NCI-H226 (cell line): ENCODE results near the gene C1orf87.

Experiments
- DNase-seq: peaks from one replicate; pipeline ENCODE4 v3.0.0-alpha.2; 2015

The C1orf87 gene

DNA sequence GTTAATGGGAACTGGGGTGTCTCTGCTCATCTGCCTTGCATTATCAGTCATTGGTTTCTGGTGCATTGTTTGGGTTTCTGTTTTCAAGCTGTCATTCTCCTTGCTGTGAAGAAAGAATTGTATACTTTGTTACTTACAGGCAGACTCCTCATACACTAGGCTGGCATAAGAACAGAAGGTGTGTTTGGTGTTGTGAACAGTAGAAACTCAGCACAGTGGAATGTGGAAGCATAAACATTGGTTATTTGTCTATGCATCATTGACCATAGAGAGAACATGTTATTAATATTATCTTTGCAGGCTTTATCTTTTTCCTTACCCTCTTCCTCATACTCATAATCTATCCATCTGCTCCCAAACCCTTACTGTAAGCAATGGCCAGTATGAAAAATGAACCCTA is 18.2 kb downstream of the C1orf87 start:
- DNase-seq: peak; percentile 70

DNA sequence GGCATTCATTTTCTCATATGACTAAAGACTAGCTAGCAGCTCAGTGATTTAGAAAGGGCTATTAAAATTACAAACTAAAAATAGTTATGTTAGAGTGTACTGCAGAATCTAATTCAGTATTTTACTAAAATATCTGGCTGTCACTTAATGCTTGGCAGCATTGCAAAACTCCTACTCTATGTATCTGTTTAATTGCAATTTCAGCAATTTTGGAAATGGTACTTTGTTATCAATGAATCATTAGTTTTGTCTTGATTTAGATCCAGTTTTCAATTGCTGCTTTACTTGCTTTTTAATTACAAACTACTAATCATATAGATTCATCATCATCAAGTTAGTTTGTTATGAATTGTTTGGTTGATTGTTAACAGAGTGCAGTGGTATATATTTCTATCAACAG is 19.2 kb downstream of the C1orf87 start:
- no peak for DNase-seq

DNA sequence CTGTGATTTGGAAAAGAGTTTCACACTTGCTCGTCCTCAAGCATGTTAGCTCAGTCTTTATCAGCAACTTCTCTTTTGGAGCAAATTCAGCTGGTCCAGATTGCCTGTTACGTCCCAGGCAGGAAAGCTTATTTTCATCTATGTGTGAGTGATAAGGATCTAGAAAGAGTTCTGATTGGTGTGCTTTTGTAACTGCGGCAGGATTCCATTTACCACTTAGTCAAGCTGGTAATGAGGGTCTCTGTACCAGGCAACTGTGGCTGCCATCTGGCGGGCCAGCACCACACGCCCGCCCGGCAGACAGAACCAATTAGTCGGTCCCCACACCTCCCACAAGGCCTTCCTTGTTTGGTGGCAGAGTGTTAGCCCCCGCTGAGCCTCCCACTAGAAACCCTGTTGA is 21.0 kb downstream of the C1orf87 start:
- DNase-seq: no peak

DNA sequence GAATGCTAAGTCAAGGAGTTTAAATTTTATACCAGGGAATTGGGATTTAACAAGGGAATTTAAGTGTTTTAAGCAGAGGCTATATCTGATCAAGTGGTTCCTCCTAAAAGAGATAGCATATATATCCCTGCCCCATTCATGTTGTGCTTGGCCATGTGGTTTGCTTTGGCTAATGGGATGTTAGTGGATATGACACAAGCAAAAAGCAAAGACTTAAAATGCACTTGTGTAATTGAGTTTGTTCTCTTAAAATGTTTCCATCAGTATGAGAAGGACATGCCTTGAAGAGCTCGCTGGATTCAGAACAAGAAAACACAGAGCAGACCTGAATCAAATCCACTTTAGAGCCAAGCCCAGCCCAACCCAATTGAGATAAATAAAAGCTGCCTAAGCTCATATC is 22.4 kb downstream of the C1orf87 start:
- no peak for DNase-seq

DNA sequence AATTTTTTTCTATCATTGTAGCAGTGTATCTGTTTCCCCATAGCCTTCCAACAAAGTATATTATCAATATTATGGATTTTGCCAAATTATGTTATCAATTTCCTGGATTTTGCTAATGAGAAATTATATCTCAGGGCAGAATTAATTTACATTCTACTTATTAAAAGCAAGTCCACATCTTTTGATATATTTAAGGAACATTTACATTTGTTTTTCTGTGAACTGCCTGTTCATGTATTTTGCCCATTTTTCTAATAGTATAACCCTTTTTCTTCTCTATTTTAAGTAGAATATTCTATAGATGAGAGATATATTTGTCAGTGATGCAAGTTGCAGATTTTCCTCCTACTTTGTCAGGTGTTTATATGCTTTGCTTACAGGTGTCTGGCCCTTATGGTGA is 24.4 kb downstream of the C1orf87 start:
- DNase-seq: no peak

DNA sequence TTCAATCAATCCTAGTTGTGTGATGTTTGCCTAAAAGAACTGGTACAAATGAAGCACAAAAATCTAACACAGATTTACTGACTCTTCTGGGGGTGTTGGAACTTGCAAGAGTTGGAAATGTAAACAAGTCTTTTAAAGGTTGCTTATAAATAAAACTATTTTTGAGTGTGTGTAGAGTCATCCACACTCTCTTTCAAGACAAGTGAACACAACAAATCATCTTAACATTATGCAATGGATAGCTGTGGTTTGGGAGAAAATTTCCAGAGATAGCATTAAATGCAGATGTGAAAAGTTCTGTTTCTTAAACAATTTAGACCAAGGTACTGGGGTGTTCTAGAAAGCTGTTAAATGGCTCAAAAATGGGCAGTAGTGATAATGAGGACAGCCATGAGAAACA is 28.7 kb downstream of the C1orf87 start:
- DNase-seq: no peak

DNA sequence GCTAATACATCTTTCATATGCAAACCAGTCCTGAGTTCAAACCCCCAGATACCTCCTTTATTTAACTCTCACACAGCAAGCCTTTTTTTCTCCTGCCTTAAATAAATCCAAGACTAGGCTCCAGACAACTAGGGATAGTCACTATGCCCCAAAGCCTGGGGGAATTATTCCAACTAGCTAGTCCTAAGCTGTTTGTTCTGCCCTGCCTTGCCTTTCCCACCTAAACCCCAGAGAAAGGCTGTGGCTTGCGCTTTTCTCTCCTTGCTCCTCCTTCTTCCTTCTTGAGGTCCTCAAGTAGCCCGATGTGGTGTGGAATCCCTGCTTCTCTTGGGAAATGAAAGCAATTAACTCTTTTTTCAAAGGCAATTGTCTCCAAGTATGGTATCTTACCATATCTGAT is 31.8 kb downstream of the C1orf87 start:
- DNase-seq: no peak

DNA sequence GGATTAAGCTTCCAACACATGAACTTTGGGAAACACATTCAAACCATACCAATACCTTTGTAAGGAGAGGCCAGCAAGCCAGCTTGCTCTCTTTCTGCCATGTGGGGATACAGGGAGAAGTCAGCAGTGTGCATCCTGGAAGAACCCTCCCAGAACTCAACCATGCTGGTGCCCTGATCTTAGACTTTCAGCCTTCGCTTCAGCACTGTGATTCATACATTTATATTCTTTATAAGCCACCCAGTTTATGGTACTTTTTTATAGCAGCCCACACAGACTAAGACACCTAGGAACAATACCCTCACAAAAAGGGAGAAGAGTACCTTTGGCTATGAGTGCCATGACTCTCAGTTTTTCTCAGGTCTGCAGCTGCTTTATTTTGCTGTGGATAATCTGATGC is 35.9 kb downstream of the C1orf87 start:
- DNase-seq: no peak

DNA sequence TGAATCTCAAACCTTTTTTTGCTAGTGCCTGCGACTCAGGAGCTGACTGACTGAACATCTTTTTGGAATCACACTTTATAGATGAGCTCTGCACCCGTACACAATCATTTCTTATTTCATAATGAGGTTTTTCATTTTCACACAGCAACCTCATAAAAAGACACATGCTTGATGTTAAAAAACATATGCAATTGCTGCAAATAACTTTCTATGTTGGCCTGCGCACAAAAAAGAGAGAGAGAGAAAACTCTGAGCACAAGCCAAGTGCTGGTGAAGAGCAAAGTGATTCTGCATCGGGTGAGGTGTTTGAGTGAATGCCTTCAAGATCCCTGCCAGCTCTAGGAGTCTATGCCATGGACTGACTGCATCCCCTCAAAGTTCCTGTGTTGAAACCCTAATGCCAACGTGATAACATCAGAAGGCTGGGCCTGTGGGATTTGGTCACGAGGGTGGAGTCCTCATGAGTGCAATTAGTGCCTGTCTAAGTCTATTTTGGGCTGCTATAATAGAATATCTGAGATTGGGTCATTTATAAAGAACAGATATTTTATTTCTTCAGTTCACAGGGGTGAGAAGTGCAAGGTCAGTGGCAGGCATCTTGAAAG is 36.6 kb downstream of the C1orf87 start:
- DNase-seq: no peak

DNA sequence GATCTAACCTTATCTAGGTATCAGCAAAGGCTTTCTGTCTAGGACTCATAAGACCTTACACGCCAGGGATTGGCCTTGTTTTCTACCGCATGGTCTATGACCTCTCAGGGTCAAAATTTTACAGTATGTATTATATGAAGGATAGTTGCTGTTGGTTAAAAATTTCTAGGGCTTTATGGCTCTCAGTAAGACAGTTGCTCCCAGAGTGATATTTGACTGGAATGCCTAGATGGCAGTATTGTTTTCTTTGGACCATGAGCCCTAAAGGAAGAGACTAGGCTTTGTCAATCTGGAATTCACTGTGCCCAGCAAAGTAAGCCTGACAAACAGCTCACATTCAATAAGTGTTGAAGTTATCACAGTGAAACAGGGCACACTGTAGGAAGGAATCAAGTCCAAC is 37.6 kb downstream of the C1orf87 start:
- no peak for DNase-seq

DNA sequence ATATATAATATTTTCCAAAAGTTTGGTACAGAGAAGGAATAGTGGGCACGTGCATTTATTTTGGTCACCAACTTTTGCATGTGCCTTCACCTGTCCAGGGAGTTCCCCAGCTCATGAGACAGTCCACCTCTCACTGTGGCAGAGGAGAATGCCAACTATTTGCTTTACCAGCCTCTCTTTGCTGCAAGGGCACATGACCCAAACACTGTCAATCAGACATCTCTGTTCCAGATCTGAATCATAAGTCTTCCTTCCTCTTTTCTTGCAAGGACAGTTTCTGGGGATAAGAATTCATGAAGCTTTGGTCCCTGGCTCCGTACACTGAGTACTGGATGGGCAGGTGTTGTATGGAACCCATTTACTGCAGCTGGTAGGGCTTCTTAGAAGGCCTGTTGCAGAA is 38.6 kb downstream of the C1orf87 start:
- DNase-seq: no peak

DNA sequence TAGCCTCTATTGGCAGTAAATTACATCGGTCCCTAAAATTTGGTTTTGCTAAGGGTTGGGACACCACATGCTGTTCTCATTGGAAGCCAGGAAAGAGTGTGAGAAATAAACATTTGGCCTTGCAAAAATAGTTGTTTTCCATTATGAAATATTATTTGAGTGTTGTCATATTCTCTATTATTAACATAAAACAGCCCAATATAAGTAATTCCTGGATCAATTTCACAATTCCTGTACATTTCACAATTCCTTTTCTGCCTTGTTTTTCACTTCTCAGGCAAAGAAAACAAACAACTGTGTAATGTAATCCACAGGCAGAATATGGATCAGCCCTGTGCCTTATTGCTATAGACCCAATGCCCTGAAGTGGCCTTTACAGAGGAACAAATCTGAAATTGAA is 40.5 kb downstream of the C1orf87 start:
- no peak for DNase-seq

DNA sequence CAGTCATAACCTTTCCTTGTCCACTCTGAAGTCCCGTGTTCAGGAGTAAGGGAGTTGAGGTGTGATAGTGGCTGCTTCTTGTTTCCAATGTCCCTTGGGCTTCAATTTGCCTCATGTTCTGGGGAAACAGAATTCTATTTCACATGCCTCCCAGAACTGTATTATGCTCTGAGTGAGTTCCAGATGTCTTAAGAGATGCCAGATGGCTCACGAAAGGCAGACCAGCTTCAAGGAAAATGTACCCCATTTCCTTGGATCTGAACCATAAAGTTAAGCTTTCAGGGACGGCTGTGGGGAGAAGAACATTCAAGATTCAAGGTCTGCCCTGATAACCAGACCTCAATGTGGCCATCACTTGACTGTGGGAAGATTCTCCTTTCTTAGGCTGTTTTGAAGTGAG is 42.4 kb downstream of the C1orf87 start:
- no peak for DNase-seq

DNA sequence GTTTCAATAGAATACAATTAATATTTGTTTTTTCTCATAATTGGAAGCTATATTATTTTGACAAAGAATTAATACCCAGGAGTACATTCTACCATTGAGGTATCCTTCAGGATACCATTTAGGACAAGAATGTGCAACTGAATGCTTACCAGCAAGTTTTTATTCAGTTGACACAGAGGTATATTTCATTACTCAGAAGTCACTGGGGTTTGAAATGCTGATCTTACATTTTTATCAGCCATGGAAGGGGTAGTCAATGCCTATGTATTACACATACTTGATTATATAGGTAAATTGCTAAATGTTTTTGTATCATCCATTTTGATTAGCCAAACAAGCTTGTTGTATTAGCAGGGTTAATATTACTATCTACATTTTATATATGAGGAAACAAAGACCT is 48.0 kb downstream of the C1orf87 start:
- no peak for DNase-seq

DNA sequence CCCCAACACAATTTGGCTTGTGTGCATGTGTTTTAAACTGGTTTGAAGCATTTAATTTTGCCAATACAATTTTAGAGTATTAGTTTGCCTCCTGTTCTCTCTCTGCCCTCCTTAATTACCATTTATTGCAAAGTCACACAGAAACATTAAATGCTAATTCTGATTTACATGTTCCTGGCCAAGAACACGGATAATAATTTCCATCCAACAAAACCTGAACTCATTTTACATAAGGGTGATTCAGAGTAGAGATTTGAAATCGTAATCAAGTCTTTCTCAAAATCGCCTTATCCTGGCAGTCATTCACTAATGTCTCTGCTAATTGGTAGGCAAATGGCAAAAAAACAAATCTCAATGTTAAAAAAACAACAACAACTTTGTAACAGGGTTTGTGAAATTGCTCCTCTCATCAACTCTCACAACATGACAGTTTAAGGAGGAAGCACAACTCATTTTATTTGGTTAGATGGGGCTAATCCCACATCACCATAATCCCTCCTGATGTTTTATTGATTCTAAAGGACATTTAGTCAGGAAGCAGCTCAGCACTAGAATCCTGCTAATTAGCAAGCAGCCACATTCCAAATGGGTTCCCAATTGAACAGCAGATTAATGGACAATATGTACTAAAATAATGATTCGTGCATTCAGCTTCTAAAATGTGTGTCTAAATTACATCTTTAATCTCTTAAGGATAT is 55.9 kb downstream of the C1orf87 start:
- no peak for DNase-seq

DNA sequence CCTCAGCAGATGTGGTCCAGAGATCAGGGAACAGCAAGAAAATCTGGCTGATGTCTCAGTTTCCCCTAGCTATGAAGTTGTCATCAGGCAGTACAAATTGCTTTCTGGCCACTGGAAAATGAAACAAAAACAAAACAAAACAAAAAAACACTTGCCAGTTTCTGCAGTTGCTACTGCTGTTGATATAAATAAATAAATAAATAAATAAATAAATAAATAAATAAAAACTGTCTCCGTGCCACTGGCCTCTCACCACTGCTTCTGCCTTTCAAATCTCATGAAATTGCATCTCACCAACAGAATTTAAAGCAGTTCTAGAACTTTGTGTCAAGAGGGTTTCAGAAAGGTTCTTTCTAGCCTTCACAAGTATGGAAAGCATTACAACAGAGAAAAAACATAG is 62.9 kb downstream of the C1orf87 start:
- DNase-seq: no peak

DNA sequence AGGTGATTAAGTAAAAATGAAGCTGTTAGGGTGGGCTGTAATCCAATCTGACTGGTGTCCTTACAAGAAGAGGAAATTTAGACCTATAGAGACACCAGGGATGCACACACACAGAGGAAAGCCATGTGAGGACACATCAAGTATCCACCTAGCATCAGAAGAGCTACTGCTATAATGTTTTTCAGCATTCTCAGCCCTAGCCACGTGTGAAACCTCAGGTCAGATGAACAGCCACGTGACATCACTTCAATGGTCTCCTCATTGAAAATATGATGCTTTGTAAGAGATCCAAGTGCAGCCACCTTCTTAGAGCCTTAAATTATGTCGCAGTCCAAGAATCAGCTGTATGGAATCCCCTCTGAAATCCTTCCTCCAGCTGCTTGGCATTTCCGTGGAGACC is 65.1 kb downstream of the C1orf87 start:
- DNase-seq: no peak

DNA sequence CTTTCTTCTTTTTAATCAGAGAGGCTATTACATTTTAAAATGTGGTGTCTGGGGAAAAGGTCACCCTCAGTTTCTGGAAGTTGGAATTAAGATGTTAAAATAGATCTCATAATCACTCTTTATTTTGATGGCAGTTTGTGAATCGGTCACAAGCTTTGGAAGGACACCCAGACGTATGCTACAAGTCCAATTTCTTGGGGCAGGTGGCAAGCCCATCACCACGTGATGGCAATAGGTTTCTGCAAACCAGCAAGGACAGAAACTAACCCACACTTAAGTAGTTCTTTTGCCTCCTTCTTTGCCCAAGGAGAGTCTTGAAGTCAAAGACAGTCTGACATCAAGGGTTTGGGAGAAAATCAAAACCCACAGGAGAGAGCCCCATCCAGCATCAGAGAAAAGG is 72.9 kb downstream of the C1orf87 start:
- DNase-seq: no peak

DNA sequence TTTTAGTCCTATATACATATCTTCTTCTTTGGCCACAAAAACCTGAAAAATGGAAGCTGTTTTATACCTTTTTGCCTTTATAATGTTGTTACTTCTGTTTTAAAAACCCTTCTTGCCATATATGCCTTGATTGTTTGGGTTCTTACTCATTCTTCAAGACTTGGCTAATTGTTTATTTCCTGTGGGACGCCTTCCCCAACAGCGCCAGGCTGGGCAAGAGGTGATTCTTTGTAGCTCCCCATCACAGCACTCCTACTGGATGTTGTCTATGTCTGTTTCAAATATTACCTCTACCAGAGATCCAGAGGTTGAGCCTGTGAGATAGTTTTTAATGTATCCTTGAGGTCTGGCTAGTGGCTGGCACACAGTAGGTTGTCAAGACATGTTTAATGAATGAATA is 73.8 kb downstream of the C1orf87 start:
- DNase-seq: no peak

DNA sequence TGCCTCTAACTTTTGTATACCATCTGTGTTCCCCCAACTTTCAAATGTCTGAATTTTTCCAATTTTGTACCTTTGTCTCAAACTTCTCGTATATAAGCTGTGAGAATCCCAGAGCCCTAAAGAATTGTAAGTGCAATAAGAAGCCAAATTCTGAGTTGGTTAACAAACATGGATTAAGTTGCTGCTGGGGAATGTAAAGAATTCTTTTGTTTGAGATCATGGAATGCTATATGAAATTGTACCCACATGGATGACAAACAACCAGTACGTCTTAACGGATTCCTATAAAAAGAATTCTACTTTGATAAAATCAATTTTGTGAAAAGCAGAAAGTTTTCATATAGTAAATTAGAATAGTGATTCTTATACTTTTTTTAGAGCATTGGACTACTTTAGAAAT is 74.6 kb downstream of the C1orf87 start:
- no peak for DNase-seq

DNA sequence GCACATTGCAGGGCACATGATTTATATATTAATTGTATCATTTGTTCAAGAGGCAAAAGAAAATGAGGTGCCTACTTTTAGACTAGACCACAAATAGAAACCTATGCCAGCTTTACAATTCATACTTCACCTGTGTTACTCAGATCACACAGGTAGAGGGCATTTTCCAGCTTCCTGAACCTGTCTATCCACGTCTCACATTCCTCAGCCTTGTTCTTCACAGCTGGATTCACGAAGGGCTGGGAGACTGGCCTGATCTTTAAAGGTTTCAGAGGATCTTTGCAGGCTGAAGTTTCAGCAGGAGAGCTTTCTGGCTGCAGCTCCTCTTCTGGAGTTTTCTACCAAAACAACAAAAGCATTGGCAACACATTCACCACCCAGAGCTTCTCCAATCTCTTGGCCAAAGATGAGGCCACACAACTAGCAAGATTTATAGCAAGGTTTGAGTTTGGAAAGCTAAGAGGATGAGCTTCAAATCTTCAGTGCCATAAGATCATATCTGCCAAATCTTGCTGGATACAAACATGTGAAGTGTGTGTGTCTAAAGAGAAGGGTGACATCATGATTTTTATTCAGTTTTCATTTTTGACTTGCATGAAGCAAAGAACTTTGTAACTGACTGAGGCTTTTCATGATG is 76.0 kb downstream of the C1orf87 start:
- no peak for DNase-seq

DNA sequence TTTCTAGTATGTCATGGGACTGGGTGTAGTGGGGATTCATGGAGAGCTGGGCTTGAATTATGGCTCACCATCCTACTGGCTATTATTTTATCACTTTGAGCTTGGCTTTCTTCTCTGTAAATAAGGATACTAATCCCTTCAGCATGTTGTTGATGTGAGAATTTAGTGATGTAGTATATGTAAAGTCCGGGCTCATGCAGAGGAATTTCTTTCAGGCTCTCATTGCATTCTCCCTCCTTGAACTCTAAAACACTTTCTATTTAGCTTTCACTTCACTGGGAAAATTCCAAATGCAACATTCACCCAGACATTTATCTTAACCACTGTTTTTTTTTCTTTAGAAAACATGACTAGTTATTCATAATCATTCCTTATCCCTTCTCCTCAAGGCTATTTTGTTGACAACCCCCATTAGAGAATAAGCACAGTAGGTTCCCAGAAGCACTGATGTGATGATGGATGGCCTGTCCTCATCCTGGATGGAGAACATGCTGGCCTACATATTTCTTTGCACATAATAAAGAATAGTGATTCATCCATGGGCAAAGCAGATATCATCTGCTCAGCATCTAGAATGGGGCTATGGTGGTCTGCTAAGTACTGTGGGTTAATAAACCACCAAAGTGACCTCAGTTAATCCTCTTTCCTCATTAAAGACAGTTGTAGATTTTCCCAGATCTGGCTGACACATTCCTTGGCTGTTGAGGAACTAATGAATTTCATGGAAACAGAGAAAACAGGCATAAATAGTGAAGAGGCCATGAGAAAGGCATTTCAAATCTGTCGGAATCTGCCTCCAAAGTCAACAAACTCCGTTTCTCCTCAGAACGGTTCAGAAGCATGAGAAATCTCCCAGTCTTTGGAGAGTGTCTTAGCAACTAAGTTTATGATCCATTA is 79.0 kb downstream of the C1orf87 start:
- DNase-seq: peak; percentile 88

DNA sequence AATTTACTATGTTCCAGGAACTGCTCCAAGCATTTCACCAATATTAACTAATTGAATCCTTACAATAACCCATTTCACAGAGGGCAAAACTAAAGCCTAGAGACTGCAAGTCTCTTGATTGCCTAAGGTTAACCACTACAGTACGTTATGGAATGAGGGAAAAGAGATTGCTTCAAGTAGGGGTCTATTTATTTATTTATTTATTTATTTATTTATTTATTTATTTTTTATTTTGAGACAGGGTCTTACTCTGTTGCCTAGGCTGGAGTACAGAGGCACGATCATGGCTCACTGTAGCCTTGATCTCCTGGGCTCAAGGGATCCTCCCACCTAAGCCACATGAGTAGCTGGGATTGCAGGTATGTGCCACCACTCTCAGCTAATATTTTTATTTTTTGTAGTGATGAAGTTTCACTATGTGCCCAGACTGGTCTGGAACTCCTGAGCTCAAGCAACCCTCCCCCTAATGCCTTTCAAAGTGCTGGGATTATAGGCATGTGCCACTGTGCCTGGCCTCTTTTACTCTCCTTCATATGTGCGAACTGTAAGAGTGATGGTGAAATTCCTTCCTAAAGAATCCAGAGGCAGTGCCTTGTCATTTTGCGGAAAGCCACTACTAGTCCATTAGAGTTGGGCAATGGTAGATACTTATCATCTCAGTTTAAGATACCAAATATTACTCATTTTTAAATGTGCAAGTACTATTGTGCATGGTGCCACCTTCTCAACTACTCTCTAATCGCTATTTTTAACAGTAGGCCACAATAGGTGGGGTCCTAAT is 81.3 kb downstream of the C1orf87 start:
- no peak for DNase-seq
